ENCODE data around the gene TBC1D30. TPM values are rescaled to one million over a fixed set of nuclear protein-coding genes. Genes with fewer than 3 reads are reported as not detected.

TBC1D30 gene
- total RNA-seq, 4 donors from 2014 or later, result 2.5 to 11.4 (median 6.6) TPM

GRCh38 chr12:64781280-64782190 lies 42.9 kb upstream of the TBC1D30 start:
- 5 to 9% methylated on average over 25 to 37 of the region's 39 CpGs for whole genome bisulfite sequencing, 2 donors
- TF ChIP-seq CTCF (IDR thresholded peaks at IDR 0.05) (no peak), POLR2A (IDR thresholded peaks at IDR 0.05) (no peak), EP300 (IDR thresholded peaks at IDR 0.05) (no peak)
- Histone ChIP-seq H3K27ac (peak overlapping the region in 2 of 4 donors; percentile 23 to 68), H3K9me3 (peaks cover 0 to 1% (median 0%) of the 10 kb centered on the region in 4 donors), H3K27me3 (peaks cover 0 to 46% of the 10 kb centered on the region in 2 donors), H3K4me1 (peaks cover 0 to 23% (median 14%) of the 10 kb centered on the region in 4 donors), H3K4me3 (peak overlapping the region; percentile 33 to 61 (median 56)), H3K36me3 (no peaks in the 10 kb centered on the region)
- DNase-seq (ENCODE audit: low spot score in 2 of 2), result no peak

GRCh38 chr12:64782191-64782876 lies 42.1 kb upstream of the TBC1D30 start:
- DNase-seq (ENCODE audit: low spot score in 2 of 2), result no peak
- Histone ChIP-seq H3K27ac (no peak overlapping the region), H3K36me3 (no peaks in the 10 kb centered on the region), H3K27me3 (peaks cover 0 to 48% of the 10 kb centered on the region in 2 donors), H3K4me3 (peak overlapping the region in 2 of 4 donors; percentile 60 to 61), H3K4me1 (peaks cover 0 to 23% (median 14%) of the 10 kb centered on the region in 4 donors), H3K9me3 (no peaks in the 10 kb centered on the region)
- 47 to 57% methylated on average over 6 of the region's 6 CpGs for WGBS, 2 donors
- TF ChIP-seq POLR2A (IDR thresholded peaks at IDR 0.05) (no peak), EP300 (IDR thresholded peaks at IDR 0.05) (no peak)

DNA sequence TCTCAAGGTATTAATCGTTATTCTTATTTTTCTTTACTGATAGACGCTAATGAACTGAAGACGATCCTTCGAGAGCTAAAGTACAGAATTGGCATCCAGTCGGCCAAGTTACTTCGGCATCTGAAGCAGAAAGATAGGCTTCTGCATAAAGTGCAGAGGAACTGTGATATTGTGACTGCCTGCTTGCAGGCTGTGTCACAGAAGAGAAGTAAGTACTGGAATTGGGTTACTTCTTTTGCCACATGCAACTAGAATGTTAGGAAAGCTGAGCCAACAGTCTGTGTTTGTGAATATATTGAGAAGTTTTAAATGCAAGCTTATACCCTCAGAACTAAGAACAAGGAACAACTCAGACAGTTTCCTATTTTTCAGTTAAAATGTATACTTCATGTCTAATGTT lies 38.6 kb upstream of the TBC1D30 start:
- Histone ChIP-seq H3K27ac (no peak overlapping the region), H3K9me3 (no peaks in the 10 kb centered on the region), H3K4me3 (no peak overlapping the region), H3K27me3 (peaks cover 0 to 48% of the 10 kb centered on the region in 2 donors), H3K36me3 (no peaks in the 10 kb centered on the region), H3K4me1 (peaks cover 0 to 15% (median 9%) of the 10 kb centered on the region in 4 donors)
- TF ChIP-seq CTCF (IDR thresholded peaks at IDR 0.05), result no peak
- TF ChIP-seq POLR2A (IDR thresholded peaks at IDR 0.05), result no peak
- TF ChIP-seq EP300 (IDR thresholded peaks at IDR 0.05), result no peak
- DNase-seq (ENCODE audit: low spot score in 2 of 2), result no peak
- 93 to 98% methylated on average over 6 of the region's 6 CpGs for WGBS, 2 donors

DNA sequence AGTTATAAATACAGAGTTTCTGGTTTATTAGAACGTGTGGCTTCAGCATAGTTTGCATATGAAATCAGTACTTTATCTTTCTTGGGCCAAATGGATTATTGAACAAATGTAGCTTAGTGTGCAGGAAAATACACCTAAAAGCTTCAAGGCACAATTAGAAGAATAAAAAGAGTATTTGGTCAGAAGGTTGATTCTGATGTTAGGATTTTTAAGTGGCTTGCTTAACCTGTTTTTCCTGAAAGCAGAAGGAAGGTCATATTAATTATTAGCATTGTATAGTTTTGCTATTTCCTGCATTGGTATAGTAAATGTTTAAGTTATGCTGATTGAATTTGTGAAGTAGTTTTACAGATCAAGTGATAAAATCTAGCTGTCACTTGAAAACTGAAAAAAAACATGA lies 34.3 kb upstream of the TBC1D30 start:
- H3K27ac ChIP-seq, result no peak overlapping the region
- no peak overlapping the region for H3K4me3 ChIP-seq
- peaks cover 0 to 9% of the 10 kb centered on the region in 2 donors for H3K27me3 ChIP-seq
- no peaks in the 10 kb centered on the region for H3K36me3 ChIP-seq
- TF ChIP-seq EP300 (IDR thresholded peaks at IDR 0.05) (no peak), CTCF (IDR thresholded peaks at IDR 0.05) (no peak), POLR2A (IDR thresholded peaks at IDR 0.05) (no peak)
- no peak for DNase-seq (ENCODE audit: low spot score in 2 of 2)
- no peaks in the 10 kb centered on the region for H3K4me1 ChIP-seq
- H3K9me3 ChIP-seq, result no peaks in the 10 kb centered on the region
- 57 to 68% methylated on average over 1 of the region's 1 CpG for WGBS, 2 donors

DNA sequence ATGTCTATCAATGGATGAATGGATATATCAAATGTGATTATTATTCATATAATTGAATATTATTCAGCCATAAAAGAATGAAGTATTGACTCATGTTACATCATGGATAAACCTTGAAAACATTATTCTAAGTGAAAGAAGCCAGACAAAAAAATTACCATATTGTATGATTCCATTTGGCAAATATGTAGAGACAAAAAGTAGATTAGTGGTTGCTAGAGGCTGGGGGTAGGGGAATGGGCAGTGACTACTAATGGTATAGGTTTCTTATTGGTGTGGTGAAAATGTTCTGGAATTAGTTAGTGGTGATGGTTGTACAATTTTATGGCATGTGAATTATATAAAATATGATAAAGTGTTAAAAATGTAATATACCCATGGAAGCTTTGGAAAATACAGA lies 33.4 kb upstream of the TBC1D30 start:
- Histone ChIP-seq H3K9me3 (no peaks in the 10 kb centered on the region), H3K36me3 (no peaks in the 10 kb centered on the region), H3K27me3 (peaks cover 0 to 5% of the 10 kb centered on the region in 2 donors), H3K4me3 (no peak overlapping the region), H3K27ac (no peak overlapping the region), H3K4me1 (peaks cover 0 to 2% (median 0%) of the 10 kb centered on the region in 4 donors)
- no peak for TF ChIP-seq EP300 (IDR thresholded peaks at IDR 0.05)
- no peak for TF ChIP-seq POLR2A (IDR thresholded peaks at IDR 0.05)
- TF ChIP-seq CTCF (IDR thresholded peaks at IDR 0.05), result no peak
- DNase-seq (ENCODE audit: low spot score in 2 of 2), result no peak

Measured in tibial nerve (tissue), 4 donors.